ENCODE measurements around the gene NRARP. TPM values are rescaled to one million over a fixed set of nuclear protein-coding genes. Genes with fewer than 3 reads are reported as not detected.

The NRARP gene
- total and polyA plus RNA-seq, 2 donors from 2014 or later = 1.7 to 4.7 TPM

DNA sequence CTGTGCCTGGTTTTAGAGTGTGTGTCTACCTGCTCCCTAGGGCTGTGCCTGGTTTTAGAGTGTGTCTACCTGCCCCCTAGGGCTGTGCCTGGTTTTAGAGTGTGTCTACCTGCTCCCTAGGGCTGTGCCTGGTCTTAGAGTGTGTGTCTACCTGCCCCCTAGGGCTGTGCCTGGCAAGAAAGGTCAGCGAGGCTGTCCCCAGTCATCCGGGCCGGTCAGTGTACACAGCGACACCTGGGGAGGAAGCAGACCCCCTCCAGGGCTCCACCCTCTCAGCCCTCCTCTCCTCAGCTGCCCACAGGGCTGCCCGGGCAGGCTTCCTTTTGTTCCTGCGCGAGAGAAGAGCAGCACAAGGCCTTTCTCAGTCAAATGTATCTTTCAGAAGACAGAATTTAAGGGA is 4.1 kb downstream of the NRARP start:
- TF ChIP-seq, protein P1, sequence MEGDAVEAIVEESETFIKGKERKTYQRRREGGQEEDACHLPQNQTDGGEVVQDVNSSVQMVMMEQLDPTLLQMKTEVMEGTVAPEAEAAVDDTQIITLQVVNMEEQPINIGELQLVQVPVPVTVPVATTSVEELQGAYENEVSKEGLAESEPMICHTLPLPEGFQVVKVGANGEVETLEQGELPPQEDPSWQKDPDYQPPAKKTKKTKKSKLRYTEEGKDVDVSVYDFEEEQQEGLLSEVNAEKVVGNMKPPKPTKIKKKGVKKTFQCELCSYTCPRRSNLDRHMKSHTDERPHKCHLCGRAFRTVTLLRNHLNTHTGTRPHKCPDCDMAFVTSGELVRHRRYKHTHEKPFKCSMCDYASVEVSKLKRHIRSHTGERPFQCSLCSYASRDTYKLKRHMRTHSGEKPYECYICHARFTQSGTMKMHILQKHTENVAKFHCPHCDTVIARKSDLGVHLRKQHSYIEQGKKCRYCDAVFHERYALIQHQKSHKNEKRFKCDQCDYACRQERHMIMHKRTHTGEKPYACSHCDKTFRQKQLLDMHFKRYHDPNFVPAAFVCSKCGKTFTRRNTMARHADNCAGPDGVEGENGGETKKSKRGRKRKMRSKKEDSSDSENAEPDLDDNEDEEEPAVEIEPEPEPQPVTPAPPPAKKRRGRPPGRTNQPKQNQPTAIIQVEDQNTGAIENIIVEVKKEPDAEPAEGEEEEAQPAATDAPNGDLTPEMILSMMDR (IDR thresholded peaks at IDR 0.05; ENCODE audit: borderline replicate concordance, extremely low read depth, insufficient read depth) = no peak
- H3K9me3 ChIP-seq (ENCODE audit: control insufficient read depth in 2 of 3, insufficient read depth in 1 of 3, low read length in 3 of 3) = peaks cover 0 to 4% (median 0%) of the 10 kb centered on the region in 3 donors
- peak overlapping the region in 1 of 3 donors; percentile 34 for H3K9ac ChIP-seq (ENCODE audit: low read length in 3 of 3)
- FAIRE-seq (no peak), DNase-seq (peak in 1 of 5 donors; percentile 49)
- no peak overlapping the region for H3K4me3 ChIP-seq (ENCODE audit: low read length in 3 of 3)
- no peaks in the 10 kb centered on the region for H3K36me3 ChIP-seq (ENCODE audit: control insufficient read depth in 2 of 3, insufficient read depth in 3 of 3, low read length in 3 of 3)
- H3K4me1 ChIP-seq (ENCODE audit: control insufficient read depth in 2 of 3, insufficient read depth in 2 of 3, low read depth in 1 of 3, low read length in 3 of 3) = peaks cover 0 to 11% (median 0%) of the 10 kb centered on the region in 3 donors
- no peaks in the 10 kb centered on the region for H3K27me3 ChIP-seq (ENCODE audit: control insufficient read depth, insufficient read depth, low read length)
- intact Hi-C loops (cut with DNase I) = loop anchor here (5.0 to 10.0 kb wide), 2 partner anchors 109 to 227 kb away; no protein-coding TSS in a partner anchor
- H3K27ac ChIP-seq (ENCODE audit: low read depth in 2 of 2, low read length in 2 of 2) = peak overlapping the region; percentile 51 to 57

DNA sequence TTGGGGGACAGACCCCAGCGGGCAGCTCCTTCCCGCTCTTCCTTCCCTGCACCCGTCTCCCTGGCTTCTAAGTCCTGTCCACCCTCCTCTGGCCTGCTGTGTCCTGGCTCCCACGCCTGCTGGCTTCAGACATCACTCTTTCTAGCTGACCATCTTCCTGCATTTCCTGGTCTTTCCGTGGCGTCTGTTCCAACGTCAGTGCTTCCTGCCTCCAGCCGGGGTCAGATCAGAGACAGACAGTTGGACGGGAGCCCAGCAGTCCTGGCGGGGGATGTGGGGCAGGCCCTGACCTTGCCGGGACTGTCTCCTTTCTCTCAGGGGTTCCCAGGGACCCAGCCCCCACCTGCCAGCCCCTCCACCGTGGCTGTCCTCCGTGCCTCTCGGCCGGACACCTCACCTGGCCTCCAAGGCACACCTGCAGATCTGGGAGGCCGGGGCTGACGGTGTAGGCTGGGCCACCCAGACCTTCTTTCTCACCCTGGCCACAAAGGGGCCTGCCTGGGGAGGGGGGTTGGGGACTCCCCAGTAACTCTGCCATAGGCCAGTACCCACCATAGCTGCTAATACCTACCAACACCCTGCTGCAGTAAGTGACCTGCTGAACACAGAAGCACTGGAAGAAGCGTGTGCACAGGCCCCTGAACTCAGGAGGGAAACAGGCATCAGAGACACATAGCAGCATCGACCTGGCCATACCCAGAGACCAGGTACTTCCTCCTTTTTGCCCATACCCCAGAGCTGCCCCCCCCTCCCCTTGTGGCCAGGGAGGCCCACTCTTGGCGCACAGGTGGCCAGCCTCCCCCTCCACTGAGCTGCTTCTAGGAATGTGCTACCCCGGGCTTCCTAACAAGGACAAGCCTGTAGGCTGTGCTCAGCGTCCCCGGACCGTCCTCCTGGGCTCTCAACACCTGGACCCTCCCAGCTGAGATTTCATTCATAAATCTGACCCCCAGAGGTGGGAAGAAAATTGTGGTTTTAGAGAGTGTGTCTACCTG is 5.1 kb downstream of the NRARP start:
- H3K9ac ChIP-seq (ENCODE audit: low read length in 3 of 3) = peak overlapping the region in 2 of 3 donors; percentile 10 to 51
- no peak for FAIRE-seq

DNA sequence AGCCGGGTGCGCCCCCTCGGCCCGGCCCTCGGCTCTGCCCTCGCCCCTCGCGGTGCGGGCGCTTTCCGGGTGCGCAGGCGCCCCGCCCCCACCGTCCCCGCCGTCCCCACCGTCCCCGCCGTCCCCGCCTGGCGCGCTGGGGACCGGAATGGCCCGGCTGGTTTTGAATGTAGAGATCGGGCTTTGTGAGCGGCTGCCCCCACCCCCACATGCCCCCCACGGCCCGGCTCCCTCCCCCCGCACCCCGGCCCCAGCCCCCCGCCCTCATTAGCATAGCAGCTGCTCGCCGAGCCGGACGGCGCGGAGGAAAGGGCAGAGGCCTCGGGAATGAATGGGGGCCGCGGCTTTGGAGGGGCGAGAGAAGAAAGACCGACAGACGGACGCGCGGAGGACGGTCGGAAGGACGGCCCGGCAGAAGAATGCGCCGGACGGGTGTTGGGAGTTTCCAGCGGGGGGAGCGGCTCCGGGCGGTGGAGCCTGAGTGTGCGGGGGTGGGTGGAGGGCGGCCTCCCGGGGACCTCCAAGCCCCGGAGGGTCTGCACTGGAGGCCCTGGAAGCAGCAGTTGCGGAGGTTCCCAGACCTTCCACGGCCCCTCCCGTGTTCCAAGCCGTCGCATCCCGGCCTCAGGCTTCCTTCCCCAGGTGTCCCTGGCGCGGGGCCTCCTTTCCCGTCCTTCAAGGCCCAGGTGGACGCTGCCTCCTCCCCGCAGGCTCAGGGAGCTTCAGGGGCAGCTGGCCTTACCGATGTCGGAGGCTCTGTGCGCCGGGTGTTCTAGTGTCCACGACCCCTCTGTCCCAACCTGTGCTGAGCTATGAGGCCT is 6.0 kb downstream of the NRARP start:
- H3K4me3 ChIP-seq (ENCODE audit: low read length in 3 of 3) = peak overlapping the region in 2 of 3 donors; percentile 42 to 43
- H3K9ac ChIP-seq (ENCODE audit: low read length in 3 of 3) = peak overlapping the region in 2 of 3 donors; percentile 10 to 51
- peaks cover 0 to 8% (median 0%) of the 10 kb centered on the region in 3 donors for H3K4me1 ChIP-seq (ENCODE audit: control insufficient read depth in 2 of 3, insufficient read depth in 2 of 3, low read depth in 1 of 3, low read length in 3 of 3)
- peak in 3 of 5 donors; percentile 35 to 76 (median 53) for DNase-seq
- H3K27ac ChIP-seq (ENCODE audit: low read depth in 2 of 2, low read length in 2 of 2) = peak overlapping the region; percentile 75 to 88
- no peaks in the 10 kb centered on the region for H3K27me3 ChIP-seq (ENCODE audit: control insufficient read depth, insufficient read depth, low read length)
- H3K9me3 ChIP-seq (ENCODE audit: control insufficient read depth in 2 of 3, insufficient read depth in 1 of 3, low read length in 3 of 3) = peaks cover 0 to 4% (median 0%) of the 10 kb centered on the region in 3 donors
- FAIRE-seq = no peak
- H3K36me3 ChIP-seq (ENCODE audit: control insufficient read depth in 2 of 3, insufficient read depth in 3 of 3, low read length in 3 of 3) = no peaks in the 10 kb centered on the region
- TF ChIP-seq, protein P1 (IDR thresholded peaks at IDR 0.05; ENCODE audit: borderline replicate concordance, extremely low read depth, insufficient read depth) = no peak
- intact Hi-C loops (cut with DNase I) = loop anchor here (5.0 to 10.0 kb wide), 2 partner anchors 111 to 229 kb away; no protein-coding TSS in a partner anchor

More for the DNA sequence above, 5.1 kb downstream of the NRARP start:
- TF ChIP-seq, protein P1 (IDR thresholded peaks at IDR 0.05; ENCODE audit: borderline replicate concordance, extremely low read depth, insufficient read depth) = no peak
- Histone ChIP-seq H3K27me3 (ENCODE audit: control insufficient read depth, insufficient read depth, low read length) (no peaks in the 10 kb centered on the region), H3K4me1 (ENCODE audit: control insufficient read depth in 2 of 3, insufficient read depth in 2 of 3, low read depth in 1 of 3, low read length in 3 of 3) (peaks cover 0 to 11% (median 0%) of the 10 kb centered on the region in 3 donors), H3K9me3 (ENCODE audit: control insufficient read depth in 2 of 3, insufficient read depth in 1 of 3, low read length in 3 of 3) (peaks cover 0 to 4% (median 0%) of the 10 kb centered on the region in 3 donors), H3K27ac (ENCODE audit: low read depth in 2 of 2, low read length in 2 of 2) (peak overlapping the region; percentile 75 to 88), H3K4me3 (ENCODE audit: low read length in 3 of 3) (peak overlapping the region in 2 of 3 donors; percentile 42 to 43), H3K36me3 (ENCODE audit: control insufficient read depth in 2 of 3, insufficient read depth in 3 of 3, low read length in 3 of 3) (no peaks in the 10 kb centered on the region)
- intact Hi-C loops (cut with DNase I) = loop anchor here (5.0 to 10.0 kb wide), 2 partner anchors 110 to 228 kb away; no protein-coding TSS in a partner anchor
- peak in 3 of 5 donors; percentile 39 to 71 (median 68) for DNase-seq

Measured in kidney (tissue), 14 donors.